ENCODE results near the gene MRPL2. TPM values are rescaled to one million over a fixed set of nuclear protein-coding genes. Genes with fewer than 3 reads are reported as not detected.
"Not testable (repeated sequence)": the region's sequence is repeated elsewhere in the genome, so short reads cannot be mapped to it uniquely, and the experiment has no call there.

Gene MRPL2
- total RNA-seq, 1 donor from 2014 or later, result 49.1 TPM

GRCh38 chr6:43053545-43054205 lies 5.6 kb downstream of the MRPL2 start, which contains the start of gene CUL7:
TSS of gene CUL7 (minus strand) at chr6:43053851. CDS start at chr6:43052788, 1,063 bp downstream.
- peak; percentile 92 for DNase-seq (ENCODE audit: low spot score)

GRCh38 chr6:43052842-43053544 lies 6.2 kb downstream of the MRPL2 start:
- DNase-seq (ENCODE audit: low spot score), result no peak

GRCh38 chr6:43052225-43052841 lies 6.9 kb downstream of the MRPL2 start:
- DNase-seq (ENCODE audit: low spot score), result no peak

- DNase-seq (ENCODE audit: low spot score), result no peak
These were observed 8.3 kb downstream of the MRPL2 start for GRCh38 chr6:43050981-43051380.

GRCh38 chr6:43047998-43048397 lies 11.2 kb downstream of the MRPL2 start:
- no peak for DNase-seq (ENCODE audit: low spot score)

- DNase-seq (ENCODE audit: low spot score), result no peak
These were observed 13.8 kb downstream of the MRPL2 start for GRCh38 chr6:43045371-43045930.

- no peak for DNase-seq (ENCODE audit: low spot score)
These were observed 15.9 kb downstream of the MRPL2 start for GRCh38 chr6:43043310-43043709.

- not testable (repeated sequence) for DNase-seq (ENCODE audit: low spot score)
These were observed 17.8 kb downstream of the MRPL2 start for GRCh38 chr6:43041475-43041874.

- no peak for DNase-seq (ENCODE audit: low spot score)
These were observed 18.5 kb downstream of the MRPL2 start for GRCh38 chr6:43040542-43041257.

GRCh38 chr6:43038727-43039126 lies 20.5 kb downstream of the MRPL2 start:
- no peak for DNase-seq (ENCODE audit: low spot score)

- DNase-seq (ENCODE audit: low spot score), result no peak
These were observed 21.5 kb downstream of the MRPL2 start for GRCh38 chr6:43037706-43038105.

- no peak for DNase-seq (ENCODE audit: low spot score)
These were observed 22.0 kb downstream of the MRPL2 start for GRCh38 chr6:43037197-43037596.

GRCh38 chr6:43036712-43037111 lies 22.5 kb downstream of the MRPL2 start:
- no peak for DNase-seq (ENCODE audit: low spot score)

- DNase-seq (ENCODE audit: low spot score), result no peak
These were observed 23.6 kb downstream of the MRPL2 start for GRCh38 chr6:43035495-43036194.

- DNase-seq (ENCODE audit: low spot score), result no peak
These were observed 25.1 kb downstream of the MRPL2 start for GRCh38 chr6:43034190-43034525.

GRCh38 chr6:43033496-43034189 lies 25.6 kb downstream of the MRPL2 start:
- DNase-seq (ENCODE audit: low spot score), result no peak

- no peak for DNase-seq (ENCODE audit: low spot score)
These were observed 26.9 kb downstream of the MRPL2 start for GRCh38 chr6:43032326-43032725.

GRCh38 chr6:43029120-43029519 lies 30.1 kb downstream of the MRPL2 start:
- no peak for DNase-seq (ENCODE audit: low spot score)

- no peak for DNase-seq (ENCODE audit: low spot score)
These were observed 32.9 kb downstream of the MRPL2 start for GRCh38 chr6:43026365-43026764.

- no peak for DNase-seq (ENCODE audit: low spot score)
These were observed 34.8 kb downstream of the MRPL2 start for GRCh38 chr6:43024436-43024835.
